ENCODE measurements around the gene SPSB1.

Gene SPSB1

DNA sequence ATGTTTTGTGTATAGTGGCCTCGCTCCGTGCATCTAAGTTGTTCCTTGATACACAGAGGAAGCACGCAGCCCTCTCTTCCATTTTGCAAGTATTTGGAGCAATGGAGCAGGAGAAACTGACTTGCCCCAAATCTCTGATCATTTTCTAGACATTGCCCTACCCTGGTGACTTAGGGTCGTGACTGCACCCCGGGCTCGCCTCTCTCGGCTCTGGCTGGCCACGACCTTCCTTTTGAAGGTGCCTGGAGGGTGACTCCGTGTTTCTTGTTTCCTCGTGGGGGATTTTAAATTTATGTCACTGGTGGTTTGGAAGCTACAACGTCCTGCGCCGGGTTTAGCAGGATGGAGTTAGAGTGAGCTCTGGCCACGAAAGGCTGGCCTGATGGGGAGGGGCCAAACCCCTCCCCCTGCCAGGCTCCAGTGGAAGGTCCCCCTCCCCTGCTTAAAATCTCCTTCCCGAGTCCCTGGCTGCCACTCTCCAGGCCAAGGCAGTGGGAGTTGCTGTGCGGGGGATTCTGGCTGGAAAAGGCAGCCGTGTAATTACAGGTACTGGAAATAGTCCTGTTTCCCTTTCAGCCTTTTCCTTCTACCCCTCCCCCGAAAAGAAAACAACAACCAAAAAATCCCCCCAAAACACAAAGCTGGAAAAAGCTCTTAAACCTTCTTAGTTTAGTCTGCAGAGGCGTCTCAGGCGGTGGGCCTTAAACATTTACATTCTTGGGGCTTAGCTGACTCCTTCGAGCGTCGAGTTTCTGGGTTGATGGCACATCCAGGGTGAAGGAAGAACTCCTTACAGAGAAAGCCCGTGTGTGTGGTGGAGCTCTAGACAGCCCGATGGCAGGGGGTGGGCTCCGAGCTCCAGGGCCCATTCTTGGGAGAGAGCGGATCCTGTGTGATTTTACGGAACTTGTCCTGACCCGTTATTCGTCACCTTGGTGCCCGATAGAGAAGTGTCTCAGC is 28.1 kb downstream of the SPSB1 start:
- no peak for DNase-seq

GRCh38 chr1:9321480-9321849 is 28.8 kb downstream of the SPSB1 start:
- no peak for DNase-seq

GRCh38 chr1:9321986-9322660 is 29.4 kb downstream of the SPSB1 start:
- no peak for DNase-seq

DNA sequence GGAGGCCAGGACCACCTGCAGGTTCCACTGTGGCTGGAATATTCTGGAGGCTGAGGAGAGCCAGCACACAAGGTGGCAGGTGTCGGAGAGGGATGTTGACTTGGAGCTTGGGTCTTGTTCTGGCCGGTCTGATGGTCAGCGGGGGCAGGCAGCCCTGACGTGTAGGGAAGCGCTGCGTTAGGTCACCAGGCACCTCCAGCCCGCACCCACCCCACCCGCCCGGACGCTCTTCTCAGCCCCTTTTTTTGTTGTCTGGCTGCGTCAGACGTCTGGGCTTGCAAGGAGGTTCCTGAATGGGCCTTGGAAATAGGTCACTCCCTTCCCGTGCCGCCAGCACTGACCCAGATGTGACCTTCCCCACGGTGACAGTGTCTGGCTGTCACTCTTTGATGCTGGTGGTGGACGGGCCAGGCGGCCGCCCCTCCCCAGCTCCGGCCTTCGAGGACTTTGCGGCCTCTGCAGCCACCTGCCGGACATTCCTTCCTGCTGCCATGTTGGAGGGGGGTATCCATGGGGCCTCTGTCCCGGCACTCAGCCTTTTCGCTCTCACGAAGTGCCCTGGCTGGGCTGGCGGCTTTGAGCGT is 30.1 kb downstream of the SPSB1 start:
- no peak for DNase-seq

DNA sequence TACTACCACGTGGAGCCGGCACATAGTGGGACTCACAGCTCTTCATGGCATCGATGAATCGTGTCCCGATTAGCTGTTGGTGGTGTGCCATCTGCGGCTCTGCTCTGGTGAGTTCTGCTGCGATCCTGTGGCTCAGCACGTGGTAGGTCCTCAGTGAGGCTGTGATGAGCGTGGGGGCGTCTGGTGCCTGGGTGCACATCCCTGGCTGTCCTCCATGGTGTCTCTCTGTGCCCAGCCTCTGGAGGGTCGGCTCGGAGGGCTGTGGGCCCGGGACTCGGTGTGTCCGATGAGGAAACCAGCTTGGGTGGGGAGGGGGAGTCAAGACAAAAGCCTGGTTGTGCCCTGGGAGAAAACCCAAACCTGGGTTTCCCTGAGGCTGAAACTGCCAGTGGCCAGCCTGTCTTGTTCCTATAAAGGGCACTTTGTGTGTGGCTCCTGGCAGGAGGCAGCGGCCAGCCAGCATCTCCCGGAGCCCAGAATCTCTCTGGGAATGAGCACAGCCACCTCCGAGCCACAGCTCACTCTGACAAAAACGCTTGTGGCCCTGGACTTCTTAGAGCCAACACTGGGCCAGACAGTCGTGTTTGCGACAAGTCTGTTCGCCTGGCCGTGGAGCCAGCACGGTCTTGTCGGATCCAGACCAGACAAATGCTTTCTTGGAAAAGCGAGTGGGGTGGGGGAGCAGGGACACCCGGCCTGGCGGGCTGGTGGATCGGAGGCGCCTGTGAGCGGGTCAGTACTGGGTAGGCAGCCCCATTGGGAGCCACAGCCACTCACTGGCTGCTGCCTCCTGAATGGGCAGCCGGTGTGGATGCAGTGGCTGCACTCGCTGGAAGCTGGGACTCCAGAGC is 31.8 kb downstream of the SPSB1 start:
- no peak for DNase-seq

DNA sequence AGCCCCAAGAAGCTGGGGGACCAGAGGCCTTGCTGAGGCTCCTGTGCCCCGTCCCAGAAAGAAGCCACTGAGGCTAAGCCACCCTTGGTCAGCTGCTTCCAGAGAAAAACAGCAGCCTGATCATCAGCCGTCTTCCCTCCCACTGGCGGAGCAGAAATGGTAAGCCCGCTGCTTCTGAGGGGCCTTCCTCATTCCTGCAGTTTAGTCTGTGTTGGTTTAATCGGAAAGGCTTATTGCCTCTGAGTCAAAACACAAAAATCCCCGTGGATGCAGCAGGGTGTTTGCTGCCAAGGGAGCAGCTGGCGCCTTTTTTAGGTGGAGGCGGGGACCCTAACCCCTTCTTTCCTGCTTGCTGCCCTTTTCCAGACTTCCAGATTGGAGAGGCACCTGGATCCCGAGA is 33.9 kb downstream of the SPSB1 start:
- DNase-seq, result no peak

DNA sequence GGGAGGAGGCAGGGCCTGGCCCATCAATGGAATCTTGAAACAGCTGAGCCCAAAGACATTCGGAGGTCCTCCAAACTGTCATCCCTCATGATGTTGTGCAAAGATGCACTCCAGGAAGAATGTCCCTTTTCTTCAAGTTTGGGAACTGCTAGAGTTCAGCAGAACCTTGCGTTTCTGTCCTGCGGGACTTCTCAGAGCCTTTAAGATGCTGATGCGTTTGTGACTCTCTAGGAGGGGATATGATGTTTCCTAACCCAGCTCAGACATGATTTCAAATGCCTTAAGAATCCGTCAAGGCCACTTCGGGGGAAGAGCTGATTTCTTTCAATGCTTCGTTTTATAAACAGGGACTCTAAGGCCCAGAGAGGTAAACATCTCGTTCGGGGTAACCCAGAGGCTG is 35.5 kb downstream of the SPSB1 start:
- no peak for DNase-seq

DNA sequence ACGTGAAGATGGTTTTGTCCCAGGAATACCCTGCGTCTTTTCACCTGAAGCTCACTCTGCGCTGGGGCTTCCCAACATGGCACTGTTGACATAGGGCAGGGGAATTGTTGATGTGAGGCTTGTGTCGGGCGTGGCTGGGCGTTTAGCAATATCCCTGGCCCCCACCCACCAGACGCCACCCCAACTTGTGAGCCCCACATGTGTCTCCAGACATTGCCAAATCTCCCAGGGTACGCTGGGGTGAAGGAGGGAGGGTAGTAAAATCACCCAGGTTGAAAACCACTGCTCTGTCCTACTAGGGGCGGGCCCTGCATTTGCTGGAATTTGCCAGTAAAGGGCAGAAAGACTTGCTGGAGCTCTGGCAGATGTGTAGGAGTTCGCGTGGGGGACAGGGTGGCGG is 36.0 kb downstream of the SPSB1 start:
- DNase-seq, result no peak

- no peak for DNase-seq
Observed at GRCh38 chr1:9331016-9331415, 38.3 kb downstream of the SPSB1 start.

DNA sequence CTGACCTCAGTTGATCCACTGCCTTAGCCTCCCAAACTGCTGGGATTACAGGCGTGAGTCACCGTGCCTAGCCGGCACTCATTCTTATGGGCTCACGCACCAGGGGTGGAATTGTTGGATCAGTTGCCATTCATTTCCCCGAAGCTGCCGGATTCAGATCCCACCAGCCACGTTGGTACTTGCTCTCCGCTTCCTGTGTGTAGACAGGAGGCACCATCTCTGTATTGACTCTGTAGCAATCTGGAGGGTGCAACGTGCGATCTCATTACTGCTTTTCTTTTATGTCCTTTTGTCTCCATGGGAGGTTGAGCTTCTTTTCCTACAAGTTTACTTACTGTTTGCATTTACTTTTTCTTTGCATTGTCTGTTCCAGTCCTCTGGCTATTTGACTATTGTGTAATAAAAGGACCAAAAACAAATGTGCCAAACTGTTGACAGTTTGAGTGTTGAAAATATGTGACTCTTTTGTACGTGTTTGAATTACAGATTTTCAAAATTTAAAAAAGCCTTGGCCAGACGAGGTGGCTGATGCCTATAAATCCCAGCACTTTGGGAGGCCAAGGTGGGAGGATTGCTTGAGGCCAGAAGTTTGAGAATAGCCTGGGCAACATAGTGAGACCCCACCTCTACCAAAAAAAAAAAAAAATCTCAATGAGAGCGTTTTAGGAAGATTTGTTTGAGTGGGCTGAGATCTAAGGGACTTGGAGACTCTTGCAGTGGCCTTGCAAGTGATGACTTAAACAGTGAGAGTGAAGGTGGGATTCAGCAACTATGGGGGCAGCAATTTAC is 39.1 kb downstream of the SPSB1 start:
- DNase-seq, result no peak

DNA sequence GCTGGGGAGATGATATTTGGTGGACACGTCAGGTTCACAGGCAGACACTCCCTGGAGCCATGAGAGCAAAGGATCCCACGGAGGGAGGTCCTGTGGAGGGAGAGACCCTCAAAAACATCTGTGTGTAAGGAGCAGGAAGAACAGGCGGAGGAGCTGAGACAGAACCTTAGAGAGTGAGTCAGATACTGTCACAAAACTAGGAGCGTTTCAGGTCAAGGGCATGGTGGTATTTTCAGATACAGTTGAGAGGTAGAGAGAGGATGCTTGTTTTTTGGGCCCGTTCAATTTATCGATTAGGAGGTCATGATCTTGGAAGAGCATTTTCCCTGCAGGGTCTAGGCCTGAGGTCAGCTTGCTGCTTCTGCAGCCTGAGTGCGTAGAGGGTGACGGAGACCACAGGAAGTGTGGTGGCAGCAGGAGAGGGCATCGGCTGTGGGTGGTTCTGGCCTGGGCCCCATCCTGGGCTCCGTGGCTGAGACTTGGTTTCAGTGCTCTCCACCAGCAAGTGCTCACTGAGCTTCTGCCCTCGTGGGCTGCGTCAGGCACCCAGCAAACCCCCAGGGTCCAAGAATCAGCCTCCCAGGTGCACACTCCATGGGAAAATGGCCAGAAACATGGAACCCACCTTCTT is 39.9 kb downstream of the SPSB1 start:
- no peak for DNase-seq

DNA sequence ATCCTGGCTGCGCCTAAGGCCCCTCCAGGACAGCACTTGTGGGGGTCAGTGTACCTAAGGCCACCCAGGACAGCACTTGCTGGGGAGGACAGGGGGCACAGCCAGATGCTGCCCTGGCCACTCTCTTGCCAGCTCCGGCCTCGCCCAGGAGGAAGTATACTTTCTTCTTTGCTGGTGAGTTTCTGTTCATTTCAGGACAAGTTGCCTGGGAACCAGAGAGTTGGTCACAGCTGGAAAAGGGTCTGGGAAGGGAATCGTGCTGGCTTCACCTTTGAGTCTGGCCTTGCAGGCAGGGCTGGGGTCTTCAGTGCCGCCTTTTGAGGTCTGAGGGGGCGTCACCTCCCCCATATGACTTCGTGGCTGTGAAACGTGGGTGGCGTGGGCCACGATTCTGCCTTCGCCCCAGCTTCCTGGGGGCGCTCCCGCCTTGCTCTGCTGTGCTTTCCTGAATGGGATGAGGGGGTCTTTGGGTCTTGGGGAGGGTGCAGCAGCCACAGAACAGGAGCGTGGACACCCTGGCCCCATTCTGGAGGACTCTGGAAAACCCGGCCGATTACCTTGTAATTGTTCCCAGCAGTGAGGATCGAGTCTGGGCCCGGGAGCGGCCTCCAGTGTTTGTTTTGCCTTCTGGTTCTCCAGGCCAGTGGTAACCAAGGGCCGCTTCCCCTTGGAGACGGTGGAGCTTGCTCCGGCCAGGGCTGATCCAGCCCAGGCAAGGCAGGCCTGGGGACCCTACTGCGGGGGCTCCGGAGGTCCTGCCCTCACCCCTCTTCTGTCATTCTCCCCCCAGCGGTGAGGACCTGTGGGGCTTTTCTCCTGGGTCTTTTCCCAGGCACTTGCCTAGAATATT is 45.9 kb downstream of the SPSB1 start:
- DNase-seq, result no peak

GRCh38 chr1:9340172-9340854 is 47.6 kb downstream of the SPSB1 start:
- no peak for DNase-seq

DNA sequence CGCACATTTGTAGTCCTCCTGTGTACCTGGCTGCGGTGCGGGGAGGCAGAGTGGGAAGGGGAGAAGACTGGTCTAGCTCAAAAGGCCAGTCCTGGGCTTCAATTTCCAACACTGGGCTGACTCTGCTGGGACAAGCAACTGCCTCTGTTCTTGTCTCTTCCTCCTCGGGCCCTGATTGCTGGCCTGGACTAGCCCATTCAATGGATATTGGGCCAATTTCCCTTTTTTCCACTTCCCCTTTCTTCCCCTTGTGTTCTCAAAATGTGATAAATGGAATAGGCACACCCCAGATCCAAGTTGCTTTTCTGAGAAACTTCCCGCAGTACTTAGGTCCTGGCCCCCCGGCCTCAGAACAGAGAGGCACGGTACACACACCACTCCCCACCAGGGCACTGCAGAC is 48.2 kb downstream of the SPSB1 start:
- DNase-seq, result no peak

DNA sequence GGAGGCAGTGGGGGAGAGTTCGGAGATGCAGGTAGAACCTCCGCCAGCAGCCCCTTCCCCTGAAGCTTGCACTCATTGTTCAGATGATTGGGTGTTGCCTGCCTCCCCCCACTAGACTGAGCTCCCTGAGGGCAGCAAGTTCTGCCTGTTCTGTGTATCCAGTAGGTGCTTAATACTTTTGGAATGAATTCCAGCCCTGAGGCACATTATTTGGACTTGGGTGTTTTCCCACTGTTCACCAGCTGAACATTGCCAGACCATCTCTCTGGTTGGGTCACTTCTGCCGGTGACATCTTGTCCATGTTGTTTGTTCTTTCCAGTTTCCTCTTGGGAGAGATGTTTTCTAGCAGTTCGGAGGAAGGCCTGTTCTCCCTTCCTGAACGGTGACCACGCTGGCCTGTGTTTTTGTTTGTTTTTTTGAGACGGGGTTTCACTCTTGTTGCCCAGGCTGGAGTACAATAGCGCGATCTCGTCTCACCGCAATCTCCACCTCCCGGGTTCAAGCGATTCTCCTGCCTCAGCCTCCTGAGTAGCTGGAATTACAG is 48.7 kb downstream of the SPSB1 start:
- no peak for DNase-seq

GRCh38 chr1:9343269-9343668 is 50.6 kb downstream of the SPSB1 start:
- DNase-seq, result no peak

GRCh38 chr1:9344426-9345200 is 51.9 kb downstream of the SPSB1 start:
- DNase-seq, result no peak

DNA sequence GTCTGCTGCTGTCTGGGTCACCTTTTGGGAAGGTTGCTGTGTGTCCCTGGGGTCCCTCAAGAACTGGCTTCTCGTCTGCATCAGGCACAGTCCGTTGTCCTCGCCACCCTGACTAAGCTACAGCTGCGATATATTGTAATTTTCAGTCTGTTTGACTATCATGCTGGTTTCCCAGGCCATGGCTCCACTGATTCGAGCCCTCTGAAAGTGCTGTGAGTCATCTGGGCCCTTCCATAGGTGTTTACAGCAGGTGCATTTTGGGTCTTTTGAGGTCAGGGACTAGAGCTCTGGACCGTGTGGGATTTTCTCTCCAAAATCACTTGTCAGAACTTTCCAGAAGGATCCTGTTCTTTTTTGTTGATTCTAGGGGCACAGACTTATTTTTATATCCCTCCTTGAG is 52.8 kb downstream of the SPSB1 start:
- no peak for DNase-seq

DNA sequence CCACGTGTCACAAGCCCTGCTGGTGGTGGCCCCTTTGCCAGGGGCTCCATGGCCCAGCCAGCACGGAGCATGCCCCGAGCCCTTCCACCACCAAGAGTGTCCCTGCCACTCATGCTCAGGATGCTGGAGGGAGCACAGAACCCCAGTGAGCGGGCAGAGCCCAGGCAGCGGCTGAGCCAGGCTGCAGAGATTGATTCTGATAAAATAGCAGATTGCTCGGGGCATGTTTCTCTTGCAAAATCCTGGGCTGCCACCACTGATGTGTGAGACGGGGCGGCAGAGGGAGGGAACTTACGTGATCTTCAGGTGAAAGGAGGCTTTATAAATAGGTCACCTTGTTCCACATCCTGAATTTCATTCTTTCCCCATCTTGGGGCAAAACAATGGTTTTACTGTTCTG is 53.2 kb downstream of the SPSB1 start:
- no peak for DNase-seq

Data from stimulated activated CD8-positive, alpha-beta memory T cell treated with anti-CD3 and anti-CD28 coated beads, Interleukin-4, amount 100 ng/mL, for 48 hours (primary cell).